Ectodermal cell (in vitro differentiated cells): Measurements from ENCODE around the gene DCLK3. TPM values are rescaled to one million over a fixed set of nuclear protein-coding genes. Genes with fewer than 3 reads are reported as not detected.

Experiments used
- H3K27ac ChIP-seq: 2 replicates; pipeline ENCODE4 v1.7.0; 2013; ENCODE audit warnings: mild to moderate bottlenecking, low read depth, low read length; ENCODE audit not compliant: insufficient read depth, poor library complexity, severe bottlenecking
- H3K27me3 ChIP-seq: 2 replicates; pipeline ENCODE4 v1.7.0; 2013; ENCODE audit warnings: mild to moderate bottlenecking, low read length; ENCODE audit not compliant: insufficient read depth, control insufficient read depth, poor library complexity, severe bottlenecking
- H3K36me3 ChIP-seq: one replicate; pipeline ENCODE4 v1.7.0; 2013; ENCODE audit warnings: low read length; ENCODE audit not compliant: control insufficient read depth, insufficient read depth
- H3K4me1 ChIP-seq: one replicate; pipeline ENCODE4 v1.7.0; 2013; ENCODE audit warnings: low read length; ENCODE audit not compliant: control insufficient read depth, insufficient read depth
- H3K4me3 ChIP-seq: 2 replicates; pipeline ENCODE4 v1.7.0; 2013; ENCODE audit warnings: low read depth, low read length, control low read depth; ENCODE audit not compliant: insufficient read depth
- H3K9me3 ChIP-seq: 2 replicates; pipeline ENCODE4 v1.7.0; 2013; ENCODE audit warnings: mild to moderate bottlenecking, low read length, moderate library complexity; ENCODE audit not compliant: control insufficient read depth
- WGBS, 2 experiments: methylation state at CpG; one replicate each; pipeline ENCODE4 v1.1.7; 2013; ENCODE audit warnings: missing lambda C conversion rate in 2 of 2; 5-methylcytosine and 5-hydroxymethylcytosine counted together
- polyA plus RNA-seq, 4 experiments: library from polyadenylated mRNA; stranded (reverse); fragments of 50-300 nt; gene quantifications; one replicate each; pipeline ENCODE4 v1.2.3, GENCODE V29; 2013

The DCLK3 gene
- 0.28 TPM for polyA plus RNA-seq (2013, experiment 1 of 4)
- polyA plus RNA-seq (2013, experiment 2 of 4): 0.18 TPM
- 0.21 TPM for polyA plus RNA-seq (2013, experiment 3 of 4)
- polyA plus RNA-seq (2013, experiment 4 of 4): 0.28 TPM

- WGBS, 2 experiments: 2 to 3% methylated on average over 99 of the region's 99 CpGs
- Histone ChIP-seq H3K36me3 (no peaks in the 10 kb centered on the region), H3K27ac (no peak within 1 kb of the TSS), H3K4me1 (no peaks in the 10 kb centered on the region), H3K4me3 (peak within 1 kb of the TSS; percentile 27), H3K27me3 (peaks cover 41% of the 10 kb centered on the region), H3K9me3 (no peaks in the 10 kb centered on the region)
Measured at GRCh38 chr3:36763850-36764703, at the start of gene DCLK3. DCLK3 (minus strand) TSS chr3:36764553; CDS start chr3:36764263, 290 bp downstream.

GRCh38 chr3:36813305-36813704 lies 49.0 kb upstream of the DCLK3 start:
- Histone ChIP-seq H3K36me3 (no peaks in the 10 kb centered on the region), H3K9me3 (no peaks in the 10 kb centered on the region), H3K27me3 (no peaks in the 10 kb centered on the region), H3K4me3 (no peak overlapping the region), H3K27ac (no peak overlapping the region), H3K4me1 (no peaks in the 10 kb centered on the region)
- WGBS, 2 experiments: 88 to 91% methylated on average over 6 of the region's 6 CpGs

GRCh38 chr3:36812240-36812639 lies 47.9 kb upstream of the DCLK3 start:
- Histone ChIP-seq H3K4me1 (no peaks in the 10 kb centered on the region), H3K4me3 (no peak overlapping the region), H3K27ac (no peak overlapping the region), H3K36me3 (no peaks in the 10 kb centered on the region), H3K27me3 (no peaks in the 10 kb centered on the region), H3K9me3 (no peaks in the 10 kb centered on the region)
- WGBS, 2 experiments: 84 to 88% methylated on average over 1 of the region's 1 CpG

GRCh38 chr3:36811768-36812167 lies 47.4 kb upstream of the DCLK3 start:
- H3K9me3 ChIP-seq: no peaks in the 10 kb centered on the region
- H3K27me3 ChIP-seq: no peaks in the 10 kb centered on the region
- H3K27ac ChIP-seq: no peak overlapping the region
- no peaks in the 10 kb centered on the region for H3K4me1 ChIP-seq
- 60 to 90% methylated on average over 1 to 2 of the region's 2 CpGs for WGBS, 2 experiments
- no peaks in the 10 kb centered on the region for H3K36me3 ChIP-seq
- no peak overlapping the region for H3K4me3 ChIP-seq

- H3K27ac ChIP-seq: no peak overlapping the region
- H3K4me3 ChIP-seq: no peak overlapping the region
- no peaks in the 10 kb centered on the region for H3K36me3 ChIP-seq
- no peaks in the 10 kb centered on the region for H3K27me3 ChIP-seq
- H3K9me3 ChIP-seq: no peaks in the 10 kb centered on the region
- peaks cover 6% of the 10 kb centered on the region for H3K4me1 ChIP-seq
- 90 to 93% methylated on average over 2 of the region's 2 CpGs for WGBS, 2 experiments
Measured at GRCh38 chr3:36804295-36805055, 40.1 kb upstream of the DCLK3 start.

- 94 to 99% methylated on average over 5 of the region's 5 CpGs for WGBS, 2 experiments
- Histone ChIP-seq H3K36me3 (no peaks in the 10 kb centered on the region), H3K9me3 (no peaks in the 10 kb centered on the region)
Measured at GRCh38 chr3:36803091-36803791, 38.9 kb upstream of the DCLK3 start.

GRCh38 chr3:36800533-36801116 lies 36.3 kb upstream of the DCLK3 start:
- peaks cover 6% of the 10 kb centered on the region for H3K4me1 ChIP-seq
- H3K36me3 ChIP-seq: no peaks in the 10 kb centered on the region
- H3K9me3 ChIP-seq: no peaks in the 10 kb centered on the region
- no peak overlapping the region for H3K27ac ChIP-seq
- 80 to 82% methylated on average over 3 of the region's 3 CpGs for WGBS, 2 experiments
- no peaks in the 10 kb centered on the region for H3K27me3 ChIP-seq
- no peak overlapping the region for H3K4me3 ChIP-seq

More at GRCh38 chr3:36803091-36803791, 38.9 kb upstream of the DCLK3 start:
- peaks cover 6% of the 10 kb centered on the region for H3K4me1 ChIP-seq
- H3K27me3 ChIP-seq: no peaks in the 10 kb centered on the region
- no peak overlapping the region for H3K27ac ChIP-seq
- H3K4me3 ChIP-seq: no peak overlapping the region

GRCh38 chr3:36796881-36797280 lies 32.5 kb upstream of the DCLK3 start:
- Histone ChIP-seq H3K27me3 (no peaks in the 10 kb centered on the region), H3K4me3 (no peak overlapping the region), H3K27ac (no peak overlapping the region), H3K9me3 (no peaks in the 10 kb centered on the region), H3K36me3 (no peaks in the 10 kb centered on the region), H3K4me1 (no peaks in the 10 kb centered on the region)

- 87 to 100% methylated on average over 1 to 2 of the region's 2 CpGs for WGBS, 2 experiments
- Histone ChIP-seq H3K4me1 (no peaks in the 10 kb centered on the region), H3K4me3 (no peak overlapping the region), H3K27me3 (no peaks in the 10 kb centered on the region), H3K9me3 (no peaks in the 10 kb centered on the region), H3K27ac (no peak overlapping the region), H3K36me3 (no peaks in the 10 kb centered on the region)
Measured at GRCh38 chr3:36796161-36796560, 31.8 kb upstream of the DCLK3 start.
